Naive B cell (primary cell): ENCODE data around the gene CES4A. TPM values are rescaled to one million over a fixed set of nuclear protein-coding genes. Genes with fewer than 3 reads are reported as not detected.
"Not testable (repeated sequence)": the region's sequence is repeated elsewhere in the genome, so short reads cannot be mapped to it uniquely, and the experiment has no call there.

Experiments used
- ATAC-seq, 2 donors: fragments of 150-1000 bp; cut with Tn5 transposase; 2 replicates each; pipeline ENCODE4 v1.10.0; 2021; ENCODE audit warnings: low read depth in 2 of 2, mild to moderate bottlenecking in 2 of 2, moderate library complexity in 2 of 2
- DNase-seq: peaks from one replicate; pipeline ENCODE4 v3.0.0; 2022
- H3K27ac Mint-ChIP-seq, 6 donors: one replicate each; pipeline ENCODE4 v1.8.0; 2020 to 2022; ENCODE audit warnings: mild to moderate bottlenecking in 6 of 6, mixed read lengths in 6 of 6, moderate library complexity in 5 of 6, inconsistent platforms in 2 of 6
- H3K27me3 Mint-ChIP-seq, 3 donors: one replicate each; pipeline ENCODE4 v1.8.0; 2021 to 2022; ENCODE audit warnings: mixed read lengths in 3 of 3, mild to moderate bottlenecking in 1 of 3
- H3K36me3 Mint-ChIP-seq, 2 donors: one replicate each; pipeline ENCODE4 v1.8.0; 2020 to 2022; ENCODE audit warnings: mixed read lengths in 2 of 2, inconsistent platforms in 1 of 2, mild to moderate bottlenecking in 1 of 2
- H3K4me1 Mint-ChIP-seq, 3 donors: one replicate each; pipeline ENCODE4 v1.8.0; 2020 to 2022; ENCODE audit warnings: mixed read lengths in 3 of 3, inconsistent platforms in 1 of 3, mild to moderate bottlenecking in 1 of 3, moderate library complexity in 1 of 3
- H3K4me3 Mint-ChIP-seq, 8 donors: one replicate each; pipeline ENCODE4 v1.8.0; 2020 to 2022; ENCODE audit warnings: mild to moderate bottlenecking in 8 of 8, mixed read lengths in 8 of 8, moderate library complexity in 8 of 8, inconsistent platforms in 2 of 8
- H3K9me3 Mint-ChIP-seq, 7 donors: one replicate each; pipeline ENCODE4 v1.8.0; 2020 to 2022; ENCODE audit warnings: mixed read lengths in 7 of 7, mild to moderate bottlenecking in 5 of 7, inconsistent platforms in 2 of 7, moderate library complexity in 1 of 7
- polyA plus RNA-seq, 6 donors: library from polyadenylated mRNA; unstranded; fragments of 300-500 nt; fragmentation: Illumina TruSeq; gene quantifications; one replicate each; pipeline ENCODE4 v1.2.3, GENCODE V29; 2021; ENCODE audit warnings: low read depth in 6 of 6

The CES4A gene
- polyA plus RNA-seq, 6 donors from 2014 or later = 0.61 to 5.8 (median 1.4) TPM

GRCh38 chr16:66977341-66978113, 10.9 kb upstream of the CES4A start:
- Mint-ChIP-seq H3K27ac (peak overlapping the region in 1 of 6 donors; percentile 88), H3K4me3 (peak overlapping the region in 1 of 8 donors; percentile 5), H3K27me3 (peaks cover 0 to 36% (median 8%) of the 10 kb centered on the region in 3 donors), H3K36me3 (no peaks in the 10 kb centered on the region), H3K9me3 (no peaks in the 10 kb centered on the region), H3K4me1 (peaks cover 3 to 6% (median 5%) of the 10 kb centered on the region in 3 donors)
- peak; percentile 82 for DNase-seq
- ATAC-seq = peak; percentile 98 to 99

- H3K4me1 Mint-ChIP-seq = peaks cover 3 to 6% (median 5%) of the 10 kb centered on the region in 3 donors
Observed at GRCh38 chr16:66979011-66979717, 9.2 kb upstream of the CES4A start.

GRCh38 chr16:66983033-66983432, 5.4 kb upstream of the CES4A start:
- H3K27me3 Mint-ChIP-seq = peaks cover 0 to 19% (median 0%) of the 10 kb centered on the region in 3 donors
- no peaks in the 10 kb centered on the region for H3K4me1 Mint-ChIP-seq
- no peaks in the 10 kb centered on the region for H3K36me3 Mint-ChIP-seq
- no peak for DNase-seq
- H3K27ac Mint-ChIP-seq = no peak overlapping the region
- no peaks in the 10 kb centered on the region for H3K9me3 Mint-ChIP-seq
- H3K4me3 Mint-ChIP-seq = no peak overlapping the region
- no peak for ATAC-seq

More at GRCh38 chr16:66979011-66979717, 9.2 kb upstream of the CES4A start:
- Mint-ChIP-seq H3K4me3 (no peak overlapping the region), H3K9me3 (no peaks in the 10 kb centered on the region), H3K27me3 (peaks cover 0 to 36% (median 8%) of the 10 kb centered on the region in 3 donors), H3K36me3 (no peaks in the 10 kb centered on the region), H3K27ac (no peak overlapping the region)
- ATAC-seq (no peak), DNase-seq (no peak)

- no peak for ATAC-seq
- Mint-ChIP-seq H3K4me3 (no peak overlapping the region), H3K36me3 (no peaks in the 10 kb centered on the region), H3K9me3 (no peaks in the 10 kb centered on the region), H3K27ac (no peak overlapping the region), H3K27me3 (peaks cover 0 to 24% (median 0%) of the 10 kb centered on the region in 3 donors), H3K4me1 (no peaks in the 10 kb centered on the region)
- no peak for DNase-seq
Observed at GRCh38 chr16:66984892-66985311, 3.5 kb upstream of the CES4A start.

- Mint-ChIP-seq H3K36me3 (no peaks in the 10 kb centered on the region), H3K9me3 (no peaks in the 10 kb centered on the region), H3K4me1 (no peaks in the 10 kb centered on the region), H3K27me3 (peaks cover 0 to 26% (median 0%) of the 10 kb centered on the region in 3 donors), H3K4me3 (no peak overlapping the region), H3K27ac (no peak overlapping the region)
- ATAC-seq (no peak), DNase-seq (no peak)
Observed at GRCh38 chr16:66986559-66986958, 1.8 kb upstream of the CES4A start.

GRCh38 chr16:66991545-66992077, 3.2 kb downstream of the CES4A start:
- DNase-seq (no peak), ATAC-seq (no peak)
- H3K9me3 Mint-ChIP-seq = no peaks in the 10 kb centered on the region
- no peaks in the 10 kb centered on the region for H3K4me1 Mint-ChIP-seq
- no peaks in the 10 kb centered on the region for H3K36me3 Mint-ChIP-seq
- H3K27ac Mint-ChIP-seq = no peak overlapping the region
- no peak overlapping the region for H3K4me3 Mint-ChIP-seq
- H3K27me3 Mint-ChIP-seq = peaks cover 0 to 35% (median 0%) of the 10 kb centered on the region in 3 donors

- not testable (repeated sequence) for H3K36me3 Mint-ChIP-seq, H3K27ac Mint-ChIP-seq, H3K4me3 Mint-ChIP-seq, DNase-seq, H3K9me3 Mint-ChIP-seq, H3K4me1 Mint-ChIP-seq, ATAC-seq
- H3K27me3 Mint-ChIP-seq = peaks cover 0 to 23% (median 0%) of the 10 kb centered on the region in 3 donors
Observed at GRCh38 chr16:66993558-66993957, 5.2 kb downstream of the CES4A start.

- H3K9me3 Mint-ChIP-seq = no peaks in the 10 kb centered on the region
- peaks cover 0 to 16% (median 0%) of the 10 kb centered on the region in 3 donors for H3K27me3 Mint-ChIP-seq
- ATAC-seq (no peak), DNase-seq (no peak)
- no peak overlapping the region for H3K4me3 Mint-ChIP-seq
- H3K36me3 Mint-ChIP-seq = no peaks in the 10 kb centered on the region
- no peak overlapping the region for H3K27ac Mint-ChIP-seq
- H3K4me1 Mint-ChIP-seq = peaks cover 7 to 15% (median 8%) of the 10 kb centered on the region in 3 donors
Observed at GRCh38 chr16:66996324-66996982, 8.1 kb downstream of the CES4A start.

- H3K4me3 Mint-ChIP-seq = no peak overlapping the region
- no peaks in the 10 kb centered on the region for H3K9me3 Mint-ChIP-seq
- no peak overlapping the region for H3K27ac Mint-ChIP-seq
- DNase-seq (no peak), ATAC-seq (no peak)
- H3K36me3 Mint-ChIP-seq = no peaks in the 10 kb centered on the region
- peaks cover 0 to 14% (median 1%) of the 10 kb centered on the region in 3 donors for H3K27me3 Mint-ChIP-seq
- peaks cover 9 to 17% (median 10%) of the 10 kb centered on the region in 3 donors for H3K4me1 Mint-ChIP-seq
Observed at GRCh38 chr16:66996983-66997358, 8.6 kb downstream of the CES4A start.

- peak; percentile 86 to 89 for ATAC-seq
- Mint-ChIP-seq H3K4me1 (peaks cover 15 to 19% (median 15%) of the 10 kb centered on the region in 3 donors), H3K27me3 (peaks cover 0 to 18% (median 10%) of the 10 kb centered on the region in 3 donors), H3K9me3 (no peaks in the 10 kb centered on the region), H3K27ac (peak overlapping the region in 3 of 6 donors; percentile 76 to 90 (median 87)), H3K36me3 (no peaks in the 10 kb centered on the region), H3K4me3 (peak overlapping the region; percentile 73 to 93 (median 90))
- peak; percentile 61 for DNase-seq
Observed at GRCh38 chr16:67000384-67001351, 12.3 kb downstream of the CES4A start.

- H3K36me3 Mint-ChIP-seq = no peaks in the 10 kb centered on the region
- ATAC-seq (no peak), DNase-seq (no peak)
- no peaks in the 10 kb centered on the region for H3K9me3 Mint-ChIP-seq
- peaks cover 15 to 19% (median 15%) of the 10 kb centered on the region in 3 donors for H3K4me1 Mint-ChIP-seq
- H3K27ac Mint-ChIP-seq = peak overlapping the region in 1 of 6 donors; percentile 7
- peak overlapping the region in 7 of 8 donors; percentile 59 to 90 (median 64) for H3K4me3 Mint-ChIP-seq
- peaks cover 0 to 18% (median 10%) of the 10 kb centered on the region in 3 donors for H3K27me3 Mint-ChIP-seq
Observed at GRCh38 chr16:67001726-67002125, 13.3 kb downstream of the CES4A start.

GRCh38 chr16:67006930-67007658, 18.7 kb downstream of the CES4A start:
- Mint-ChIP-seq H3K4me1 (peaks cover 2 to 4% (median 4%) of the 10 kb centered on the region in 3 donors), H3K27me3 (peaks cover 0 to 13% (median 7%) of the 10 kb centered on the region in 3 donors), H3K9me3 (no peaks in the 10 kb centered on the region), H3K4me3 (peak overlapping the region in 1 of 8 donors; percentile 22), H3K36me3 (no peaks in the 10 kb centered on the region), H3K27ac (peak overlapping the region in 1 of 6 donors; percentile 78)
- ATAC-seq (no peak), DNase-seq (no peak)
